HK-2 (cell line): ENCODE data around the gene EIF3K.
"Not testable (repeated sequence)": the region's sequence is repeated elsewhere in the genome, so short reads cannot be mapped to it uniquely, and the experiment has no call there.

ENCODE experiments used
- DNase-seq: peaks from one replicate; pipeline ENCODE4 v3.0.0-alpha.2; 2018; ENCODE audit not compliant: unreplicated experiment

Gene EIF3K, protein sequence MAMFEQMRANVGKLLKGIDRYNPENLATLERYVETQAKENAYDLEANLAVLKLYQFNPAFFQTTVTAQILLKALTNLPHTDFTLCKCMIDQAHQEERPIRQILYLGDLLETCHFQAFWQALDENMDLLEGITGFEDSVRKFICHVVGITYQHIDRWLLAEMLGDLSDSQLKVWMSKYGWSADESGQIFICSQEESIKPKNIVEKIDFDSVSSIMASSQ

DNA sequence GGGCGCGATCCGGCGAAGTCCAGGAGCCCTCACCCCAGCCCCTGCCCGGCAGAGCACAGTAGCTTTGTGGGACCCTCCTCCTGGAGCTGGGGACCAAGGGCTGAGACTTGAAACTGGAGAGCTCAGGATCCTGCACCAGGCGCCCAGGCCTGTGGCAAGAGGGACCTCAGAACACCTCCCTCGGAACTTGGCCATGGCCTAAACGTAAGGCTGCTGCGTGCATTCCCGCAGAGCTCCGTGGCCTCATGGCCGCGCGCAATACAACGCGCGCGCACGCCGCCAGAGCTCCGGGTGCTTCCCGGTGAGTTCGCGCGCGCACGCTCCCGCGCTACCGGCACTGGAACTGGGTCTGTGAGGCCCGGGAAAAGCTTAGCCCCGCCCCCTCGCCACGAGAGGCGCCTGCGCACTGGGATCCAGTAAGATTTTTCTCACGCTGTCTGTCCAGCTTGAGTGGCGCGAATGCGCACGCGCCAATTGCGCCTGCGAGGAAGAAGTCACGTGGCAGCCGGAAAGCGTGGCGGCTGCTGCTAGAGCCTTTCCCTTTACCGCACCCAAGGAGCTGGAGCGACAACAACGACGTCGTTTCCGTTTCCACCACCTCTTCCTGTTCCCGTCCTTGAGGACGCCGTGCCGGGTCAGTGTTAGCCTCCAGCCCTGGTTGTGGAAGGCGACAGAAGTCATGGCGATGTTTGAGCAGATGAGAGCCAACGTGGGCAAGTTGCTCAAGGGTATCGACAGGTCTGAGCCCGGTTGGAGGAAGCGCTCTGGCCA, at the start of gene EIF3K:
Gene EIF3K (plus strand): TSS at position 599 of the 771 bp plus-strand sequence. CDS start 81 bp downstream, at position 680.
- DNase-seq: peak; percentile 98

GRCh38 chr19:38569368-38569983, 49.5 kb upstream of the EIF3K start:
- no peak for DNase-seq

DNA sequence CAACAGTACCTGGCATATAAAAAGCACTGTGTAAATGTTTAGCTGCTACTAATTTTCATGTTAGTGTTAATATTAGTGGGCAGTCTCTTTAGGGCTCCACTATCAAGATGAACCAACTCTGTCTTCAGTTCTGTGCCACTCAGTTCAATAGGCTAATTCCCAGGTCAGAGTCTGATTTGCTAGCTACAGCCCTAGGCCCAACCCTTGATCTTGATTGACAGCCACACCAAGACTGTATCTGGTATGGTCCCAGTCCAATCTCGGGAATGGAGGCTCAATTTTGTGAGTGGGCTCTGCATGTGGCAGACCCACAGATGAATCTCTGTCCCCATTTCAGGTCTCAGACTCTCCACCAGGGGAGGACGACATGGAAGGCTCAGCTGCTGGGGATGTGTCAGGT, 47.3 kb upstream of the EIF3K start:
- no peak for DNase-seq

DNA sequence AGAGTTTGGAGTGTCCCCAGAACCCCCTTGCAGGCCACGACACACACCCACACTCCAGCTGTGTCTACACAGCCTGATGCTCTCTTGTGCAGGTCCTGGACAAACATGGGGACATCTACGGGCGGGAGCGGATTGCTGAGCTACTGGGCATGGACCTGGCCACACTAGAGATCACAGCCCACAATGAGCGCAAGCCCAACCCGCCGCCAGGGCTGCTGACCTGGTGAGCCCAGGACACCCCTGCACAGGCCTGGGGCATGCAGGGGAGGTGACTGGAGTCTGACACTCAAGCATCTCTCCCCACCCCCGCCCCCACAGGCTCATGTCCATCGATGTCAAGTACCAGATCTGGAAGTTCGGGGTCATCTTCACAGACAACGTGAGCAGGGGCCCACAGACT, 41.2 kb upstream of the EIF3K start:
- no peak for DNase-seq

DNA sequence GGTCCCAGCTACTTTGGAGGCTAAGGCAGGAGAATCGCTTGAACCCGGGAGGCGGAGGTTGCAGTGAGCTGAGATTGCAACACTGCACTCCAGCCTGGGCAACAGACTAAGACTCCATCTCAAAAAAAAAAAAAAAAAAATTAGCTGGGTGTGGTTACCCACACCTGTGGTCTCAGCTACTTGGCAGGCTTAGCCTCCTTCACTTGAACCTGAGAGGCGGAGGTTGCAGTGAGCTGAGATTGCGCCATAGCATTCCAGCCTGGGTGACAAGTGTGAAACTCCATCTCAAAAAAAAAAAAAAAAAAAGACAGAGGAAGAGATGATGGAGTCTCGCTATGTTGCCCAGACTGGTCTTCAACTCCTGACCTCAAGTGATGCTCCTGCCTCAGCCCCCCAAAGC, 39.7 kb upstream of the EIF3K start:
- not testable (repeated sequence) for DNase-seq

GRCh38 chr19:38580080-38580479, 38.9 kb upstream of the EIF3K start:
- no peak for DNase-seq

DNA sequence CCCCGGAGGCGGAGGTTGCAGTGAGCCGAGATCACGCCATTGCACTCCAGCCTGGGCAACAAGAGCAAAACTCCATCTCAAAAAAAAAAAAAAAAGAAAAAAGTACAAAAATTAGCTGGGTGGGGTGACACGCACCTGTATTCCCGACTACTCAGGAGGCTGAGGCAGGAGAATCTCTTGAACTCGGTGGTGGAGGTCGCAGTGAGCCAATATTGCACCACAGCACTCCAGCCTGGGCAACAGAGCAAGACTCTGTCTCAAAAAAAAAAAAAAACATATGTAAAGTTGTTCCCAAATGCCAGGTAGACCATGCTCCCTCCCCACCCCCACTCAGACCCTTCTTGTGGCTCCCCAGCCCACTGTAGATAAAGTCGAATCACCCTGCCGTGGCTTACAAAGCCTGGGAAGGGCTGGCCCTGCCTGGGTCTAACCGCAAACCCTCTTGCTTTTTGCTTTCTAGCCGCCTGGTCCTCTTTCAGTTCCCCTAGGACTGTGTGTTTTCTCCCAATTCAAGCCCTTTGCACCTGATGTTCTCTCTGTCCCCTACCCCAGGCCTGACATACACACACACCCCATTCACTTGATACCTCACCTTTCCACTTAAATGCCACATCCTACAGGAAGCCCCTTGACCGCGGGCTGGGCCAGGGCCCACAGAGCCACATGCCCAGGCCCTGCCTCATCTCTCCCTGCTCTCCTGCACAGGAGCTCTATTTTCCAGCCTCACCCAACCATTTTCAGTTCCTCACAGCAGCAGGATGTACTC, 35.6 kb upstream of the EIF3K start:
- DNase-seq: no peak

DNA sequence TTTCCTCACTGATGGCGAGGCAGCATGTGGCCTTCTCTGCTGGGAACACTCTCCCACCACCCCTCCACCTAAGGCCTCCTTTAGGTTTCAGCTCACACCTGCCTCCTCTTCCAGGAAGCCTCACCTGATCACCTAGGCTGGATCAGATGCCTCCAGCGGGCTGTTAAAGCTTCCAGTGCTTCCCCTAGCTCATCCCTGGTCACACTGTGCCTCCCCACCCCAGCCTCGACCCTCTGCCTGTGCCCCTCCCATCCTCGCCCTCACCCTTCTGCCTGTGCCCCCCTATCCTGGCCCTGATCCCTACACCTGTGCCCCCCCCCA, 35.0 kb upstream of the EIF3K start:
- no peak for DNase-seq

GRCh38 chr19:38587562-38587961, 31.4 kb upstream of the EIF3K start:
- DNase-seq: no peak

DNA sequence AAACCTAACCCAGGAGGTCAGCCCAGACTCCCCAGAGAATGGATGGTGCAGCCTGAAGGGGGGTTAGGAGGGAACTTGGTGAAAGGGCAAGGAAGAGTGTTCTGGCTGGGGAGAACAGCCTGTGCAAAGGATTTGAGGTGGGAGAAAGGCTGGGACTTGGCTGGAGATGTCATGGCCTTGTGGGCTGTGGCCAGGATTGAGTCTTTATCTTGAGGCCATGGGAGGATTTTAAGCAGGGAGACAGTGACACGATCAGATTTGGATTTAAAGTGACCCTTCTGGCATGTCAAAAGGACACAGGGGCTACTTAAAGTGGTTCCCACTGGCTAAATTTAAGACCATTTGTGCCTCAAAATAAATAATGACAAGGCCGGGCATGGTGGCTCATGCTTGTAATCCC, 30.9 kb upstream of the EIF3K start:
- no peak for DNase-seq

DNA sequence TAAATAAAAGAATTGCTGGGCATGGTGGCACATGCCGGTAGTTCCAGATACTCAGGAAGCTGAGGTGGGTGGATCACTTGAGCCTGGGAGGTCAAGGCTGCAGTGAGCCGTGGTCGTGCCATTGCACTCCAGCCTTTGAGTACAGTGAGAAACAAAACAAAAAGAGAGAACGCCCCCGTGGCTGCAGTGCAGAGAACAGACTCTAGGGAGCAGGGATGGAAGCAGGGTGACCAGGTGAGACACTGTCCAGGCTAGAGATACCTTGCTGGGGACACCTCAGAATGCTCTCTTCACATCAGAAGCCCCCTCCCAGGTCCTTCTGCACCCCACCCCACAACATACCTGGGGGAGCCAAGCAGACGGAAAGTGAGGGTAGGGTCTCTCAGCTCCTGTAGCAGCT, 26.0 kb upstream of the EIF3K start:
- no peak for DNase-seq

DNA sequence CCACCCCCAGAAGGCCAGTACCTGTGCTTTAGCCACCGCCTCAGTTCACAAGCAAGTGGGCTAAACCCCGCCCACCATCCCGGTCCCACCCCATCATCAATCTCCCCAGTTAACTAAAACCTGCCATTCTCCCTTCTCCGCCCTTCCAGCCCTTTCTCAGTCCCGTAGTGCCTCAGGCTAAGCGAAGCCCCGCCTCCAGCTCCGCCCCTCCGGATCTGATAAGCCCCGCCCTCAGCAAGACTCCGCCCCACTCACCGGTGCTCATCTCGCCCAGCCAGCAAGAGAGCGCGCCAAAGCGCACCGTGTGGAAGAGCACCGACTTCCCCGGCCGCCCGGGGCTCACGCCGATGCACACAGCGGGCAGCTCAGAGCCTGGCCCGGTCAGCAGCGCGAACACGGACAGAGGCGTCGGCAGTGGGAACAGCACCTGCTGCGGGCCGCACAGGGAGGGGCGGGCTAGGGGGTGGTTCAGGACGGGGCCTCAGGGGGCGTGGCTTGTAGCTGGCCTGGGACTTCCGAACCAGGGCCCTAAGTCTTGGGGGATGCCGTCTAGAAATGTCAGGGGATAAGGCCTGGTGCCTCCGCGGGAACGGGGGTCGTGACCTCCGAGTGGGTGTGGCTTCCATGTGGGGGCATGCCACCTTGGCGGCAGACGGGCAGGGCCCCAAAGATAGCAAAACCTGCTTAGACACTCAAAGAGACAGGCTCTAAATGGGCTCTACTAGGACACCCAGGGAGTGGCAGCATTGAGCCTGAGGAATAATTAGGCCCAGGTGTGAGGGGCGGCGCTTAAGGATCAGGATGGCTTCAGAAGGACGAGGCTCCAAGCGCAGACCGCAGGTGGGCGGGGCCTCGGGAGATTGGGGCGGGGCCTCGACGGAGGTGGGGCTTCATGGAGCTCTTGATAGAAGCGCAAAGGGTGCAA, 22.7 kb upstream of the EIF3K start:
- DNase-seq: no peak

DNA sequence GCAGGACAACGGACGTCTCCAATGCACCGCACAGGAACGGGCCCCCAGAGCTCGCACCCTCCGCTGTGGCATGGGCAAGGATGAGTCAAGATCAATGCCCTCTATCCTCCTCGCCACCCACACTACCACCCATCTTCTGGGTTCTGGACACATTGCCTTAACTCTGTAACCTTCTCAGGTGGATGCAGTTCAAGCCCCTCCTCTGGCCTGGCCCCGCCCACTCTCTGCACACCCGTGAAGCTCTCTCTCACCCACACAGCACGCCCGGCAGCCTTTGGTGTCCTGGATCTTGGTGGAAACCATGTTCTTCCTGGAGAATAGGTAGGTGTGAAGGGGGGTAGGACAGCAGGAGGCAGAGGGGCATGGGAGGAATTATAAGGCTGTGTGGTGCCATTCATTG, 21.9 kb upstream of the EIF3K start:
- no peak for DNase-seq

DNA sequence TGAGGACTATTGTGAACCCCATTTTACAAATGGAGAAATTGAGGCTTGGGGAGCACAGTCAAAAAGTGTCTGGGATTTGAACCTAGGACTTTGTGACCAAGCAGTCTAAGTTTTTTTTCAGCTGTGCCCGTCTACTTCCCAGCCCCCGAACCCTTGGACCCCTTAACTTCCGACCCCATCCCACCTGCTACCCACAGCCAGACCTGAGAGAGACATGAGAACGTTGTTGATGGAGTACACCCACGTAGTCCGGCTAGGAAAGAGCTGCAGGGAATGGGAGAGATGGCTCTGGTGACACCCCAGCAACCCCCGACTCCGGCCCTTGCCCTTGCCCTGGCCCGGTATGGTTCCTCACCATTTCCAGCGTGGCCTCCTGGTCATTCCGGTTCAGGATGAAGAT, 19.3 kb upstream of the EIF3K start:
- DNase-seq: no peak

DNA sequence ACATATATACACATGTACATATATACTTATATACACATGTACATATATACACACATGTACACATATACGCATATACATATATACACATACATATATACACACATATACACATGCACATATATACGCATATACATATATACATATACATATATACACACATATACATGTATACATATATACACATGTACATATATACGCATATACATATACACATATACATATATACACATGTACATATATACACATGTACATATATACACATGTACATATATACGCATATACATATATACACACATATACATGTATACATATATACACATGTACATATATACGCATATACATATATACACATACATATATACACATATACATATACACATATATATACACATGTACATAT, 16.1 kb upstream of the EIF3K start:
- DNase-seq: not testable (repeated sequence)

DNA sequence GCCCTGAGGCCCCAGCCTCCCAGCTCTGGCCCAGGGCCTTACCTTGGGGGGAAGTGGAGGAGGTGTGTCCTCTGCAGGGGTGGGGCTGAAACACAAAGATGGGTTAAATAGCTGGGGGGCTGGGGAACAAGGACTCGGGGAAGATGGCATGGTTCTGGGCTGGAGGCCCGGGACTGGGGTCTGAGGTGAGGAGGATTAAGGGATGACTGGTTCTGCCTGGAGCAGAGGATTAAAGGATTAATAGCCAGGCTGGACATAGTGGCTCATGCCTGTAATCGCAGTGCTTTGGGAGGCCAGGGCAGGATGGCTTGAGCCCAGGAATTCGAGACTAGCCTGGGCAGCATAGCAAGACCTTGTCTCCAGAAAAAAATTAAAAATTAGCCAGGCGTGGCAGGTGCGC, 12.9 kb upstream of the EIF3K start:
- no peak for DNase-seq

DNA sequence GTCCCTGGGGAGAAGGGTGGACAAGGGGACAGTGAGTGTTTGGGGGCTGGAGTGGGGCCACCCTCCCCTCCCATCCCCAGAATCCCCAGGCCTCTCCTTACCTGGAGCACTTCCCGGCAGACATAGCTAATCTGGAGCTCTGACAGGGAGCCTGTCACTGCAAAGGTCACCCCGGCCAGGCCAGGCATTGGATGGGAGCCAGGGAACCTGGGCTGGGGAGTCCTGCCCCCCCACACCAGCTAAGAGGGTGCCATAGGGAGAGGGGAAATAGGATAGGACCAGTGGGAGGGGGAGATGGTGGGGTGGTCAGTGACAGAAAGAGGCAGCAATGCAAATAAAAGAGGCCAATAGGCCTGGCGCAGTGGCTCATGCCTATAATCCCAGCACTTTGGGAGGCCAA, 4.7 kb upstream of the EIF3K start:
- DNase-seq: no peak

DNA sequence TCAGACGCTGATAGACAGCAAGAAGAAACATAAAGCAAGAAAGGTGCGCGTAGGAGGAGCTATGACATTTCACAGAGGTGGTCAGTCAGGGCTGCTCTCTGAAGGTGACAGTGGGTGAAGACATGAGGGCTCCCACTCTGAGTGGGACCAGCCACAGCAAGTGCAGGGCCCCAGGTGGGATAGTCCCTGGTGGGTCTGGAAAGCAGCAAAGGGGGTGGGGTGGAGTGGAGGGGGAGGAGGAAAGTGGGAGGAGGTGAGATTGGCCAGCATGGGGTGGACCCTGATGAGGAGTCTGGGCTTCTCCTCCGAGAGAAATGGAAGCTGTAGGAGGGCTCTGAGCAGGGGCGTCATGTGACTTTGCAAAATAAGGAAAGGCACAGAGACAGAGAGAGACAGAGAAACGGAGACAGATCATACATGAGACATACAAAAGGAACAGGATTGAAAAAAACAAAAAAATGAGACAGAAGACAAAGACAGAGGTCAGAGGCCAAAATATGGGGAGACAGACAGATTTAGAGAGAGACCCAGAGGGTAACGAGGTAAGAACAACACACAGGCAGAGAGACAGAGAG, 3.9 kb upstream of the EIF3K start:
- no peak for DNase-seq

GRCh38 chr19:38616265-38616664, 2.7 kb upstream of the EIF3K start:
- DNase-seq: no peak

GRCh38 chr19:38617283-38617763, 1.7 kb upstream of the EIF3K start:
- no peak for DNase-seq
